ENCODE data around the gene HOXC10. TPM values are rescaled to one million over a fixed set of nuclear protein-coding genes. Genes with fewer than 3 reads are reported as not detected.

HOXC10 gene
- total and polyA plus RNA-seq, 2 of the 8 experiments (the other 6 are each of a cell fraction or from before 2014, with no cell fraction given), result not detected

- Histone ChIP-seq H3K27ac (ENCODE audit: low read depth, low read length) (no peak overlapping the region), H3K27me3 (replicated peaks in 1 of 4; ENCODE audit: control insufficient read depth in 3 of 4, extremely low read depth in 1 of 4, insufficient read depth in 3 of 4, low read length in 3 of 4) (peaks cover 97 to 100% (median 100%) of the 10 kb centered on the region in 4 experiments), H2AK5ac (ENCODE audit: low read depth, low read length) (peak overlapping the region; percentile 53; the same call in 1 of the 2 replicates), H2BK15ac (ENCODE audit: low read length) (0 out of 2 replicates have a peak overlapping the region, but pooled peaks have one; percentile 10), H2BK5ac (ENCODE audit: low read depth, low read length) (no peak overlapping the region), H2BK12ac (ENCODE audit: low read depth, low read length) (no peak overlapping the region), H3K4ac (replicated peaks; ENCODE audit: insufficient read length, low read depth, low read length) (no peak overlapping the region), H3K79me2 (ENCODE audit: control insufficient read depth in 1 of 2, insufficient read depth in 2 of 2, low read length in 2 of 2) (no peaks in the 10 kb centered on the region), H3K23ac (ENCODE audit: insufficient read length) (no peak overlapping the region), H3K56ac (replicated peaks; ENCODE audit: insufficient read length, low read depth, low read length) (no peak overlapping the region), H2AFZ (ENCODE audit: low read length) (no peak overlapping the region), H3K4me1 (replicated peaks in 1 of 4; ENCODE audit: control insufficient read depth in 3 of 4, insufficient read depth in 4 of 4, low read length in 3 of 4) (peaks cover 0 to 6% (median under 1%) of the 10 kb centered on the region in 4 experiments; a peak in 3 of 7 replicates), H2BK120ac (replicated peaks; ENCODE audit: low read depth, low read length) (no peak overlapping the region), H3K4me2 (ENCODE audit: insufficient read depth in 1 of 2, low read depth in 2 of 2, low read length in 2 of 2) (no peak overlapping the region), H3K9me3 (ENCODE audit: insufficient read depth in 2 of 2, low read depth in 1 of 2, low read length in 1 of 2) (no peaks in the 10 kb centered on the region), H4K91ac (replicated peaks; ENCODE audit: insufficient read length, low read length) (no peak overlapping the region), H3K14ac (ENCODE audit: insufficient read length) (no peak overlapping the region), H2BK20ac (ENCODE audit: low read length) (no peak overlapping the region), H3K4me3 (ENCODE audit: extremely low read depth in 1 of 4, insufficient read depth in 2 of 4, low read depth in 3 of 4, low read length in 4 of 4) (no peak overlapping the region), H4K20me1 (replicated peaks in 1 of 2; ENCODE audit: control insufficient read depth in 1 of 2, insufficient read depth in 2 of 2, low read length in 2 of 2) (peaks cover 14 to 30% of the 10 kb centered on the region in 2 experiments), H4K8ac (ENCODE audit: extremely low read depth, insufficient read depth, low read length) (no peak overlapping the region), H4K5ac (ENCODE audit: insufficient read length, low read depth, low read length) (no peak overlapping the region), H3K9ac (replicated peaks in 1 of 4; ENCODE audit: extremely low read depth in 1 of 4, low read depth in 3 of 4, low read length in 3 of 4) (no peak overlapping the region), H3K23me2 (ENCODE audit: low read depth, low read length) (no peaks in the 10 kb centered on the region; the same call in 1 of the 2 replicates), H3K36me3 (ENCODE audit: control insufficient read depth in 2 of 4, insufficient read depth in 4 of 4, low read length in 3 of 4) (no peaks in the 10 kb centered on the region; a peak in 1 of 8 replicates), H3K18ac (ENCODE audit: extremely low read depth, low read length) (no peak overlapping the region), H3K79me1 (ENCODE audit: low read depth, low read length) (no peaks in the 10 kb centered on the region)
- POLR2A ChIA-PET (ENCODE audit: partially characterized antibody), result interaction anchor here (0.8 to 1.4 kb wide), 5 partner anchors 10 to 39 kb away, joined by 3 read pairs; partner anchors contain the start of gene HOXC10
- TF ChIP-seq CHD2 (IDR thresholded peaks at IDR 0.05; ENCODE audit: low read length), result no peak
- no peak for TF ChIP-seq BRCA1 (IDR thresholded peaks at IDR 0.05; ENCODE audit: low read depth, low read length)
- peak; percentile 41 for TF ChIP-seq CTBP2 (IDR thresholded peaks at IDR 0.05; ENCODE audit: borderline replicate concordance, insufficient read depth, insufficient read length, low read length)
- TF ChIP-seq CHD1 (IDR thresholded peaks at IDR 0.05; ENCODE audit: low read depth, low read length), result no peak
- TF ChIP-seq CBX8 (IDR thresholded peaks at IDR 0.05; ENCODE audit: borderline replicate concordance, low read depth, low read length), result no peak; the same call in 1 of the 2 replicates
- TF ChIP-seq SAP30 (IDR thresholded peaks at IDR 0.05; ENCODE audit: insufficient read depth, insufficient replicate concordance, low read length), result no peak
- TF ChIP-seq EZH2 (IDR thresholded peaks at IDR 0.05; ENCODE audit: low read depth, low read length, severe bottlenecking), result peak; percentile 88
- peak; percentile 96 for TF ChIP-seq SUZ12 (IDR thresholded peaks at IDR 0.05; ENCODE audit: low read length)
- FAIRE-seq, result no peak
- DNase-seq (ENCODE audit: low read depth in 1 of 2, low spot score in 2 of 2), result no peak
- CTCF ChIA-PET (ENCODE audit: partially characterized antibody), result interaction anchor here (0.8 to 12.5 kb wide), 23 partner anchors 9 to 354 kb away, joined by 3 to 172 read pairs (median 5); partner anchors contain the start of genes HOXC10, HOXC4, HOXC5 and HOXC8
- 7% methylated on average over 17 of the region's 17 CpGs; no CpG with 5 or more reads in 1 of the 2 experiments for WGBS, 2 experiments (ENCODE audit: extremely low coverage in 1 of 2, insufficient coverage in 1 of 2, insufficient read length in 1 of 2, insufficient replicate concordance in 2 of 2, low coverage in 1 of 2, low lambda C conversion rate in 2 of 2, missing lambda C conversion rate in 1 of 2)
These were observed 39.2 kb downstream of the HOXC10 start for GRCh38 chr12:54024127-54024526.
